ENCODE measurements around the gene DEPP1. TPM values are rescaled to one million over a fixed set of nuclear protein-coding genes. Genes with fewer than 3 reads are reported as not detected.

The DEPP1 gene
- total and polyA plus RNA-seq, 10 of the 15 experiments (the other 5 are each of a cell fraction or from before 2014, with no cell fraction given), result 1.7 to 12.1 (median 7.3) TPM

- TF ChIP-seq, protein P1, sequence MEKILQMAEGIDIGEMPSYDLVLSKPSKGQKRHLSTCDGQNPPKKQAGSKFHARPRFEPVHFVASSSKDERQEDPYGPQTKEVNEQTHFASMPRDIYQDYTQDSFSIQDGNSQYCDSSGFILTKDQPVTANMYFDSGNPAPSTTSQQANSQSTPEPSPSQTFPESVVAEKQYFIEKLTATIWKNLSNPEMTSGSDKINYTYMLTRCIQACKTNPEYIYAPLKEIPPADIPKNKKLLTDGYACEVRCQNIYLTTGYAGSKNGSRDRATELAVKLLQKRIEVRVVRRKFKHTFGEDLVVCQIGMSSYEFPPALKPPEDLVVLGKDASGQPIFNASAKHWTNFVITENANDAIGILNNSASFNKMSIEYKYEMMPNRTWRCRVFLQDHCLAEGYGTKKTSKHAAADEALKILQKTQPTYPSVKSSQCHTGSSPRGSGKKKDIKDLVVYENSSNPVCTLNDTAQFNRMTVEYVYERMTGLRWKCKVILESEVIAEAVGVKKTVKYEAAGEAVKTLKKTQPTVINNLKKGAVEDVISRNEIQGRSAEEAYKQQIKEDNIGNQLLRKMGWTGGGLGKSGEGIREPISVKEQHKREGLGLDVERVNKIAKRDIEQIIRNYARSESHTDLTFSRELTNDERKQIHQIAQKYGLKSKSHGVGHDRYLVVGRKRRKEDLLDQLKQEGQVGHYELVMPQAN (conservative IDR thresholded peaks at IDR 0.05), result no peak
- TF ChIP-seq HDAC2 (IDR thresholded peaks at IDR 0.05), result no peak
- no peak for TF ChIP-seq IKZF2 (IDR thresholded peaks at IDR 0.05)
- TF ChIP-seq BCL3 (IDR thresholded peaks at IDR 0.05; ENCODE audit: borderline replicate concordance, insufficient read depth, low read depth, low read length, poor library complexity, severe bottlenecking), result no peak
- no peak for TF ChIP-seq MYC (IDR thresholded peaks at IDR 0.05; ENCODE audit: insufficient read depth, insufficient read length, insufficient replicate concordance, low read length, severe bottlenecking)
- TF ChIP-seq, protein P2, sequence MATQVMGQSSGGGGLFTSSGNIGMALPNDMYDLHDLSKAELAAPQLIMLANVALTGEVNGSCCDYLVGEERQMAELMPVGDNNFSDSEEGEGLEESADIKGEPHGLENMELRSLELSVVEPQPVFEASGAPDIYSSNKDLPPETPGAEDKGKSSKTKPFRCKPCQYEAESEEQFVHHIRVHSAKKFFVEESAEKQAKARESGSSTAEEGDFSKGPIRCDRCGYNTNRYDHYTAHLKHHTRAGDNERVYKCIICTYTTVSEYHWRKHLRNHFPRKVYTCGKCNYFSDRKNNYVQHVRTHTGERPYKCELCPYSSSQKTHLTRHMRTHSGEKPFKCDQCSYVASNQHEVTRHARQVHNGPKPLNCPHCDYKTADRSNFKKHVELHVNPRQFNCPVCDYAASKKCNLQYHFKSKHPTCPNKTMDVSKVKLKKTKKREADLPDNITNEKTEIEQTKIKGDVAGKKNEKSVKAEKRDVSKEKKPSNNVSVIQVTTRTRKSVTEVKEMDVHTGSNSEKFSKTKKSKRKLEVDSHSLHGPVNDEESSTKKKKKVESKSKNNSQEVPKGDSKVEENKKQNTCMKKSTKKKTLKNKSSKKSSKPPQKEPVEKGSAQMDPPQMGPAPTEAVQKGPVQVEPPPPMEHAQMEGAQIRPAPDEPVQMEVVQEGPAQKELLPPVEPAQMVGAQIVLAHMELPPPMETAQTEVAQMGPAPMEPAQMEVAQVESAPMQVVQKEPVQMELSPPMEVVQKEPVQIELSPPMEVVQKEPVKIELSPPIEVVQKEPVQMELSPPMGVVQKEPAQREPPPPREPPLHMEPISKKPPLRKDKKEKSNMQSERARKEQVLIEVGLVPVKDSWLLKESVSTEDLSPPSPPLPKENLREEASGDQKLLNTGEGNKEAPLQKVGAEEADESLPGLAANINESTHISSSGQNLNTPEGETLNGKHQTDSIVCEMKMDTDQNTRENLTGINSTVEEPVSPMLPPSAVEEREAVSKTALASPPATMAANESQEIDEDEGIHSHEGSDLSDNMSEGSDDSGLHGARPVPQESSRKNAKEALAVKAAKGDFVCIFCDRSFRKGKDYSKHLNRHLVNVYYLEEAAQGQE (IDR thresholded peaks at IDR 0.05; ENCODE audit: low read depth, low read length), result no peak
- TF ChIP-seq STAT1 (conservative IDR thresholded peaks at IDR 0.05), result no peak
- no peak for TF ChIP-seq SIX5 (IDR thresholded peaks at IDR 0.05; ENCODE audit: low read depth, low read length, severe bottlenecking)
- no peak for TF ChIP-seq USF2 (IDR thresholded peaks at IDR 0.05; ENCODE audit: borderline replicate concordance, low read depth, low read length)
- TF ChIP-seq CHD2 (IDR thresholded peaks at IDR 0.05; ENCODE audit: borderline replicate concordance, low read depth, low read length), result no peak
- no peak for TF ChIP-seq TAF1 (IDR thresholded peaks at IDR 0.05; ENCODE audit: borderline replicate concordance, low read depth, low read length)
These were observed 12.4 kb upstream of the DEPP1 start (continued) for GRCh38 chr10:44990965-44991364.
